ENCODE results near the gene ATP8A1.
A peak's percentile ranks its signal among the peaks of the same experiment; 100 is the strongest.

ATP8A1 gene

GRCh38 chr4:42568610-42569207 is 88.2 kb downstream of the ATP8A1 start:
- peak; percentile 27 for DNase-seq (ENCODE audit: extremely low read depth, low read depth)
- TF ChIP-seq, protein P1, sequence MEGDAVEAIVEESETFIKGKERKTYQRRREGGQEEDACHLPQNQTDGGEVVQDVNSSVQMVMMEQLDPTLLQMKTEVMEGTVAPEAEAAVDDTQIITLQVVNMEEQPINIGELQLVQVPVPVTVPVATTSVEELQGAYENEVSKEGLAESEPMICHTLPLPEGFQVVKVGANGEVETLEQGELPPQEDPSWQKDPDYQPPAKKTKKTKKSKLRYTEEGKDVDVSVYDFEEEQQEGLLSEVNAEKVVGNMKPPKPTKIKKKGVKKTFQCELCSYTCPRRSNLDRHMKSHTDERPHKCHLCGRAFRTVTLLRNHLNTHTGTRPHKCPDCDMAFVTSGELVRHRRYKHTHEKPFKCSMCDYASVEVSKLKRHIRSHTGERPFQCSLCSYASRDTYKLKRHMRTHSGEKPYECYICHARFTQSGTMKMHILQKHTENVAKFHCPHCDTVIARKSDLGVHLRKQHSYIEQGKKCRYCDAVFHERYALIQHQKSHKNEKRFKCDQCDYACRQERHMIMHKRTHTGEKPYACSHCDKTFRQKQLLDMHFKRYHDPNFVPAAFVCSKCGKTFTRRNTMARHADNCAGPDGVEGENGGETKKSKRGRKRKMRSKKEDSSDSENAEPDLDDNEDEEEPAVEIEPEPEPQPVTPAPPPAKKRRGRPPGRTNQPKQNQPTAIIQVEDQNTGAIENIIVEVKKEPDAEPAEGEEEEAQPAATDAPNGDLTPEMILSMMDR (IDR thresholded peaks at IDR 0.05; ENCODE audit: low read depth, low read length) = peak; percentile 76

DNA sequence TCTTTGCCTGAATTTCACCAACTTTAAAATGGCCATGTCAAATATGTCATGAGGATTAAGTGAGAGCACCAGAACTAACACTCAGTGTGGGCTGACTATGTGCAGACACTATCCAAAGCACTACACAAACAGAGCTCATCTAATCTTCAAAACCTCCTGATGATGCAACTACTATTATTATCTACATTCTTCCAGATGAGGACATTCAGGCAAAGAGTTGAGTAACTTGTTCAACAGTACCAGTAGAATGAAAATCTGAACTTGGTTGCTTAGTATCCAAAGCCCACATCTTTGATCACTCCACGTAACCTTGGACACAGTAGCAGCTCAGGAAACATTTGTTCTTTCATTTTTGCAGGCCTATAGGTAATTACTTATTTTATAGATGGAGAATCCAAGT is 90.1 kb downstream of the ATP8A1 start:
- DNase-seq (ENCODE audit: extremely low read depth, low read depth) = no peak
- TF ChIP-seq, protein P1 (IDR thresholded peaks at IDR 0.05; ENCODE audit: low read depth, low read length) = no peak

GRCh38 chr4:42562016-42562415 is 94.9 kb downstream of the ATP8A1 start:
- TF ChIP-seq, protein P1 (IDR thresholded peaks at IDR 0.05; ENCODE audit: low read depth, low read length) = no peak
- no peak for DNase-seq (ENCODE audit: extremely low read depth, low read depth)

DNA sequence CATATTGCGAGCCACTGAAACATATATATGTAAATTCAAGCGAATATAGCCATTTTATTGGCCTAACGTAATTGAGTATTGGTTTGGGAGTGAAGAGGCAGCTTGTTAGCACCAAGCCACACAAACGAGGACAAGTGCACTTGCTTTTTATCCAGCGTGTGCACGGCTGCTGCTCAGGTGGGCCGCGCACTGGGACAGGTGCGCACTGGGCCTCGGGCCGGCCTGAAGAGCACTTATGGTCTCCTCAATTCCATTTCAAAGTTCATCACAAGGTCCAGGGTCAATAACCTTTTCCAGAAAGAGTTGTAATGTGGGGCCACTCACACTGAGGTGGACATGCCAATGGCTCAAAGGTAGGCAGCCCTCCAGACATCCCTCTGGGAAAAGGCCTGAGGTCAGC is 95.9 kb downstream of the ATP8A1 start:
- no peak for DNase-seq (ENCODE audit: extremely low read depth, low read depth)
- TF ChIP-seq, protein P1 (IDR thresholded peaks at IDR 0.05; ENCODE audit: low read depth, low read length) = no peak

DNA sequence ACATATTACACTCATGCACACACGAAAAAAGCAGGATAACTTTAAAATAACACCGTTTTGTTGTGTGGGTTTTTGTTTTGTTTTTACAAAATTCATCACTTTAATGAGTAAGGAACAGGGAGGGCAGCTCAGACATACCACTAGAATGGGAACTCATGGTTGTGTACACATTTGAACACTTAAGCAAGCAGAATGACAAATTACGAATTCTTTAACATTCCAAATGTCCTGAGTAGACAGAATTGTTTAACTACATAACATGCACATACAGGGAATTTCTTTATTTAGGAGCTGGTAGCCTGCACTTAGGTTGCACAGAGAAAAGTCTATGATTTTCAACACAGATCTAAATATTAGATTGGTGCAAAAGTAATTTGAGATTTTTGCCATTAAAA is 96.4 kb downstream of the ATP8A1 start:
- DNase-seq (ENCODE audit: extremely low read depth, low read depth) = no peak
- TF ChIP-seq, protein P1 (IDR thresholded peaks at IDR 0.05; ENCODE audit: low read depth, low read length) = no peak

- TF ChIP-seq, protein P1 (IDR thresholded peaks at IDR 0.05; ENCODE audit: low read depth, low read length) = no peak
- DNase-seq (ENCODE audit: extremely low read depth, low read depth) = no peak
These were observed 98.7 kb downstream of the ATP8A1 start for GRCh38 chr4:42558156-42558555.

GRCh38 chr4:42555828-42556227 is 101.1 kb downstream of the ATP8A1 start:
- no peak for DNase-seq (ENCODE audit: extremely low read depth, low read depth)
- TF ChIP-seq, protein P1 (IDR thresholded peaks at IDR 0.05; ENCODE audit: low read depth, low read length) = no peak

Data from AG09319 (cell line).